Suppressor macrophage treated with lipopolysaccharide for 1 hour (primary cell): Measurements from ENCODE around the gene CHST12.
A peak's percentile ranks its signal among the peaks of the same experiment; 100 is the strongest.
"Not testable (repeated sequence)": the region's sequence is repeated elsewhere in the genome, so short reads cannot be mapped to it uniquely, and the experiment has no call there.

ENCODE experiments used
- DNase-seq, 3 donors: peaks; one replicate each; pipeline ENCODE4 v3.0.0-alpha.2; 2020 to 2022

CHST12 gene

GRCh38 chr7:2405201-2405600 lies 1.8 kb downstream of the CHST12 start:
- DNase-seq: no peak

DNA sequence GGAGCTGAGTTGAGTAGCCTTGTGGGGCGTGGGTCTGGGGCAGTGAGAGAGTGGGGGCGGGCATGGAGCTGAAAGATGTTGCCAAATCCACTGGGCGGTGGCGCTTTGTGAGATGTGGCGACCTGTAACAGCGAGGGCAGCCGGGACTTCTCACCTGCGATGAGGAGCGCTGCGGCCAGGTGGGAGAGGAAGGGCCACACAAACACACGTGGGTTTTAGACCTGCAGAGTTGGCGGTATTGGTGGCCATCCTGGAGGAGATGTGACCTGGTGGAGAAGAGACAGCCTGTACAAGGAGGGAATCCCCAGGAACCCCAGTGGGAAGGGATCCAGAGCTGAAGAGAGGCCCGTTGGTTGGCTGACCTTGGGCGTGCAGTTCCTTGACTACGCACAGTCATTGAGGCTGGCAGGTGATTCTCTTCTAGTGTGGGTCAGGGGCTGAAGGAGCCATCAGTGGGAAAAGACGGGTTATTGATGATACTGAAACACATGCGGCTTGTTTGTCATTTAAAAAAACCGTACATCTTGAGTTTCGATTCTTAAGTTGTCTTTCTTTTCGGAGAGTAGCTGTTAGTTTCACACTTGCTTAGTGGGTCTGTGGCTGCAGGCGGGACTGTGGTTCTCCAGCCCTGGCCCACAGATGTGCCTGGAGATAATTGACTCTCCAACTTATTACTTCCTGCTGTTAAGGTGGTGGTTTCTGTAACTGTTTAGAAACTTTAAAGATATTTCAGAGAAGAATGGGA lies 2.4 kb downstream of the CHST12 start:
- DNase-seq: peak; percentile 42 to 60 (median 56)

DNA sequence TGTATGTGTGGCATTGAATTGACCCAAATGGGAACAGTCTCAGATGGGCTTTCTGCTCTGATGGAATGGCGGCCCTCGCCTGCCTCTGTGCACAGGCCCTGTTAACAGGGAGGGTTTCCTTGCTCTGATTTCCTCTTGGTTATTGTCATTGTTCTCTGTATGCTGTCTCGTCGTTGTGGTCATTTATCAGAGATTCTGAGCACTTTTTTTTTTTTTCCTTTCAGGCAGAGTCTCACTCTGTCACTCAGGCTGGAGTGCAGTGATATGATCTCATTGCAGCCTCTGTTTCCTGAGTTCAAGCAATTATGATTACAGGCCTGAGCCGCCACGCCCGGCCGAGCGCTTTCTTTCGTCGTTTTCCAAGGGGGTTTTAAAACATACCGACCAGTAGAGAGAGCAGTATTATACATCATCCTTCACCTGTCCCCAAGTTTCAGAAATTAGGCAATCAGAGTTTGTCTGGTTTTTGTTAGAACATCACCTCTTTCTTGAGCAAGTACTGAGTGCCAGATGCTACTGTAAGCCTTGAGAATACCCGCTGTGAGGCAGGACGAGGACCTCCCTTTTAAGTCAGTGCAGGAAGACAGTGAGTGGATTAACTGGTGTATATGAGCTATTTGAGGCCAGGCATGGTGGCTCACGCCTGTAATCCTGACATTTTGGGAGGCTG lies 6.5 kb downstream of the CHST12 start:
- no peak for DNase-seq

- DNase-seq: no peak
Observed at GRCh38 chr7:2411049-2411448, 7.6 kb downstream of the CHST12 start.

DNA sequence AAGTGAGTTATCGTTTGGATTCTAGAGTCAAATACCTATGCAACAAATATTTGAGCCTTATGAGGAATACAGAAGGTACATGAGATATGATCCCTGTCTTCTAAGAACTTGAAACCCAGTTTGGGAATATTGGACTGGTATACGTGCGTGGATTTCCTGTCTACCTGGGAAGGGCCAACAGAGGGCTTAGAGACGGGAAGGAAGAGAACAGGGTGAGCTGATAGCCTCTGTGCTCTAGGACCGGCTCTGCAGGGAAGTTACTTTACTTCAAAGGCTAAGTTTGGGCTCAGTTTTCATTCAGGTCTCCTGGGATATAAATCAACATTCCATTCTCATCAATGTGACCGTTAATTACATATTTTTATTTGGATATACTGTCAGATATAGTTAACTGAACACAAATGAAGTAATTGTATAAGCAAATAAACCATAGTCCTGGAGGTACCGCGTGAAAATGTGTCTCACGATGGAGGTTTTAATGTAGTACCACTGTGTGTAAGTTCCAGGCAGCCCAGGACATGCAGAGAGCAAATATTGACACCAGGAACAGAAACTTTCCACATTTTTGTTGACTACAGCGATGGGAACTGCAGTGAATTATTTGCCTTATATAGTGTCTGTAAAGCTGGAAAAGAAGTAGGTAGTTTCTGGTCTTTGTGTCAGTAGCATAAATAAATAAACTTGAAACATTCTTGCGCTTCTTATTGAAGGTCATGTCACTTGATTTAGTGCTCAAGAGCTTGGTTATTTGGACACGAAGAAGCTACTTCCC lies 8.6 kb downstream of the CHST12 start:
- DNase-seq: no peak

DNA sequence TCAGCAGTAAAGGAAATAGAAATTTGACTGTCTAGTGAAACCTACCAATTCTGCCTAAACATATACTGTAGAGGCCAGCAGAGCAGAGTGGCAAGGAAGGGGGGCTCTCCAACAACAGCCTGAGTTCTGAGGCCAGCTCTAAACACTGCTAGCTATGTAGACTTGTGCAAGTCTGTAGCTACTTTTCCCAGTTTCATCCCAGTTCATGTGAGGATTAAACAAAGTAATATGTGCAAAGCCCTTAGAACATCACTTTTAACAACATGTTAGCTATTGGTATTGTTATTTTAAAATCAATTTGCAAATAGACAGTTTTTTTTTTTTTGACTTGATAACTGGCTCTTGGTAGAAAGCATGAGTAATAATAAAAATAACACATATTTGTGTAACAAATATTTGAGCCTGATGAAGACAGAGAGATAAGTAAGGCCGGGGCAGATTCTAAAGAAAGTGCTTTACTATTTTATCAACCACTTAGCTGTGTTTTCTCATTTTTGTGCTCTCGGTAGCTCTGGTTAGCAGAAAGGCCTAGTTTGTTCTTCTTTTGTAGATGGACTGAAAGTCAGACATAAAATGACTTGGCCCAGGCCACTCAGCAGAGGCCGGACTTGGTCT lies 9.3 kb downstream of the CHST12 start:
- DNase-seq: no peak

- no peak for DNase-seq
Observed at GRCh38 chr7:2416063-2416462, 12.7 kb downstream of the CHST12 start.

DNA sequence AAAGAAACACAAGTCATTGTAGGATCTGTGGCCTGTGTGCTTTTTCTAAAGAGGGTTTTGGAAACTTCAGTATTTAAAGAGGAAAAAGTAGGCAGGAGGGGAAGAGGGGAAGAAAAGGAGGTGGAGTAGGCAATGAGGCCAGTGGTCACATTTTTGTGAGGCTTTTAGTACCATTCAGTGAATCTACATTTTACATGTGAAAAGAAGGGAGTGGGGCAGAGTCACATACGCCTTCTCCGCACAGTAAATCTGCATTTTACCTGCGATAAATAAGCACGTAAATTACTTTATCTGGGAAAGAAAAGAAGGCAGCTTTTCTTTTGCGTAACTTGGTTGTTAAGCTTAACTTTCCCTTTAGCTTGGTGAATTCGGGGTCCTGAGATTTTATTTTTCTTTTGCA lies 13.2 kb downstream of the CHST12 start:
- DNase-seq: no peak

DNA sequence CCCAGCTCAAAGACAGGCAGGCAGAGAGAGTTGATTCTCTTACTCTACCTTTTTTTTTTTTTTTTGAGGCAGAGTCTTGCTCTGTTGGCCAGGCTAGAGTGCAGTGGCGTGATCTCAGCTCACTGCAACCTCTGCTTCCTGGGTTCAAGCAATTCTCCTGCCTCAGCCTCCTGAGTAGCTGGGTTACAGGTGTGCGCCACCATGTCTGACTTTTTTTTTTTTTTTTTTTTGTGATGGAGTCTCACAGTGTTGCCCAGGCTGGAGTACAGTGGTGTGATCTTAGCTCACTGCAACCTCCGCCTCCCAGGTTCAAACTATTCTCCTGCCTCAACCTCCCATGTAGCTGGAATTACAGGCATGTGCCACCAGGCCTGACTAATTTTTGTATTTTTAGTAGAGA lies 13.8 kb downstream of the CHST12 start:
- DNase-seq: not testable (repeated sequence)

DNA sequence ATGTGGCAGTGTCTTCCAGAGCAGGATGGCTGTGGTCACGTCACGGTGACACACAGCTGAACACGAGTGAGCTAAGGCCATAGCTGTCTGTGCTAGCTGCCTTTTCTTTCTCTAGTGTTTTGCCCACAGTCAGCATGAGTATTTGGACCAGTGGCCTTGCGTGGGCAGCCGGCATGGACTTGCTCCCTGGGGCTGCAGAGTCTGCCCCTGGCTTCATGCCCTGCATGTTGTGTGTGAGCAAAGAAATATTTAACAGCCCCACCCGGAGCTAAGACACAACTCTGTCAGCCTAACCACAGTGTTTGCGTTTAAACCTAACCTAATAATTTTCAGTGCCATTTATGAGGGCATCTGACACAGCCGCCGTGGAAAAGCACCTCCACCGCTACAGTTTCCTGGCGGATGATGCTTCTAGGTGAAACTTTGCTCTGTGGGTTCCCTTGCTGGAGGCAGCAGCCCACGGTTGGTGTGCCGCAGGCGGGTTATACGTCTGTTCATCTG lies 14.6 kb downstream of the CHST12 start:
- no peak for DNase-seq

GRCh38 chr7:2420216-2420933 lies 17.0 kb downstream of the CHST12 start:
- no peak for DNase-seq

GRCh38 chr7:2421943-2422310 lies 18.5 kb downstream of the CHST12 start:
- no peak for DNase-seq

DNA sequence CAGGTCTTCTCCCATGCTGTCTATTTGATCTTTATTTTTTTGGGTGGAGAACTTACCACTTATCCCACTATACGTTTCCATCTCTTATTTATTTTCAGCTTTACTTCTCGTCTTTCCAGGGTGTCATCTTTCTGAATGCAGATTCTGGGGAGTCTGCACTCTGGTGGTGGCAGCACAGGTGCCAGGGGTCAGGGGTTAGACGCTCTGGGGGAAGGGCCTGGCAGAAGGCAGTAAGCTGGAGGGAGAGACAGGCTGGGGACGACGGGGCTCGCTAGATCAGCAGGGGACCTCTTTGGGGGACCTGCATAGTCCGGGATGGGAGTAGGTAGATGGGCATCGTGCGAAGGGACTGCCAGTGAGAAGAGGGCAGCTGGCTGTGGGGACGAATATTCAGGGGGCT lies 22.3 kb downstream of the CHST12 start:
- no peak for DNase-seq

DNA sequence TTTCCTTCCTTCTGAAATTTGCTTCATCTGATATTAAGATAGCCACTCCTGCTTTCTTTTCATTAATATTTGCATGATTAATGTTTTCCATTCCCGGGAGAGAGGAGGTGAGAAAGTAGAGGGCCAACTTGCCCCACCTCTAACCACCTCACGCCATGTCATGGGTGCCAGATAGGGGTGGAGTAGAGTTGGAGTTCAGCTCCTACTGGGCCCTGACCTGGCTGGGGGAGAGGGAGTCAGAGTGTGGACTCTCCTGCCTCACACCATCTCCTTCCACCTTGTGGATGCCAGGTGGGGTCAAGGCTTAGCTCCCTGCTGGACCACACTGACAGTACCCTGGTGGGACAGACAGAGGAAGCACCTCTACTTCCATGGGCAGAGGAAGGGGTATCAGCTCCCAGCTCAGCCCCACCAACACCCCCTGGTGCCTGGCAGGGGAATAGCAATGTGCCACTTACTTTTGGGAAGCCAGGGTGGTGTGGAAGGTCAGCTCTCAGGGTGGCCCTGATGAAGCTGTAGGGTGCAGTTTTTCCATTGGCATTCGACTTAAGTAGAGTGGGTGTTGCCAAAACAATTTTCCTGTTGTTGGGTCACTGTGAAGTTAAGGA lies 28.0 kb downstream of the CHST12 start:
- DNase-seq: peak in 2 of 3 donors; percentile 38 to 54

DNA sequence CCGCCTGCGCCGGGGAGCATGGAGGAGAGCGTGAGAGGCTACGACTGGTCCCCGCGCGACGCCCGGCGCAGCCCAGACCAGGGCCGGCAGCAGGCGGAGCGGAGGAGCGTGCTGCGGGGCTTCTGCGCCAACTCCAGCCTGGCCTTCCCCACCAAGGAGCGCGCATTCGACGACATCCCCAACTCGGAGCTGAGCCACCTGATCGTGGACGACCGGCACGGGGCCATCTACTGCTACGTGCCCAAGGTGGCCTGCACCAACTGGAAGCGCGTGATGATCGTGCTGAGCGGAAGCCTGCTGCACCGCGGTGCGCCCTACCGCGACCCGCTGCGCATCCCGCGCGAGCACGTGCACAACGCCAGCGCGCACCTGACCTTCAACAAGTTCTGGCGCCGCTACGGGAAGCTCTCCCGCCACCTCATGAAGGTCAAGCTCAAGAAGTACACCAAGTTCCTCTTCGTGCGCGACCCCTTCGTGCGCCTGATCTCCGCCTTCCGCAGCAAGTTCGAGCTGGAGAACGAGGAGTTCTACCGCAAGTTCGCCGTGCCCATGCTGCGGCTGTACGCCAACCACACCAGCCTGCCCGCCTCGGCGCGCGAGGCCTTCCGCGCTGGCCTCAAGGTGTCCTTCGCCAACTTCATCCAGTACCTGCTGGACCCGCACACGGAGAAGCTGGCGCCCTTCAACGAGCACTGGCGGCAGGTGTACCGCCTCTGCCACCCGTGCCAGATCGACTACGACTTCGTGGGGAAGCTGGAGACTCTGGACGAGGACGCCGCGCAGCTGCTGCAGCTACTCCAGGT lies 29.7 kb downstream of the CHST12 start:
- no peak for DNase-seq

DNA sequence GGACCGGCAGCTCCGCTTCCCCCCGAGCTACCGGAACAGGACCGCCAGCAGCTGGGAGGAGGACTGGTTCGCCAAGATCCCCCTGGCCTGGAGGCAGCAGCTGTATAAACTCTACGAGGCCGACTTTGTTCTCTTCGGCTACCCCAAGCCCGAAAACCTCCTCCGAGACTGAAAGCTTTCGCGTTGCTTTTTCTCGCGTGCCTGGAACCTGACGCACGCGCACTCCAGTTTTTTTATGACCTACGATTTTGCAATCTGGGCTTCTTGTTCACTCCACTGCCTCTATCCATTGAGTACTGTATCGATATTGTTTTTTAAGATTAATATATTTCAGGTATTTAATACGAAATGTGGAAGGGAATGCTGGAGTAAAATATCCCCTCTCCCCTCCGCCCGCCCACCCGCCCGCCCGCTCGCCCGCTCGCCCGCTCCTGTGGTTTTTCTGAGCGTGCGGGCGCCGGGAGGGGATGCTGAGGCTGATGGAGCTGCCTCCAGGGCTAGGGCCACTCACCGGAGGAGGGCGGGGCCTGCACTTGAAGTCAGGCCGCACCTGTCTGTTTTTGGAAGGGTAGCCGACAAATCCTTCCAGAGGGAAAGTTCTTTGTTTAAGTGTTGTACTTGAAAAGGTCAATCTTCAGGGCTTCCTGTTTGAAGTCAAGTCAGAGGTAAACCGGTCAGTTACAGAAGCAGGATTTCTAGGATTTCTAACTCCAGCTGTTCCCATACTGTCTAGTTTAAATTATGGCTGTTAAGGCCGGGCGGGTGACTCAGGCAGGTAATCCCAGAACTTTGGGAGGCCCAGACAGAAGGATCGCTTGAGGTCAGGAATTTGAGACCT lies 30.5 kb downstream of the CHST12 start:
- no peak for DNase-seq

- DNase-seq: no peak
Observed at GRCh38 chr7:2435146-2435545, 31.7 kb downstream of the CHST12 start.

- DNase-seq: no peak
Observed at GRCh38 chr7:2436341-2437104, 33.1 kb downstream of the CHST12 start.

GRCh38 chr7:2437136-2437535 lies 33.7 kb downstream of the CHST12 start:
- DNase-seq: no peak
